ENCODE data around the gene KIAA0513. TPM values are rescaled to one million over a fixed set of nuclear protein-coding genes. Genes with fewer than 3 reads are reported as not detected.
"Not testable (repeated sequence)": the region's sequence is repeated elsewhere in the genome, so short reads cannot be mapped to it uniquely, and the experiment has no call there.

Gene KIAA0513
- total RNA-seq, 2 experiments from 2014 or later = 7.1 TPM

DNA sequence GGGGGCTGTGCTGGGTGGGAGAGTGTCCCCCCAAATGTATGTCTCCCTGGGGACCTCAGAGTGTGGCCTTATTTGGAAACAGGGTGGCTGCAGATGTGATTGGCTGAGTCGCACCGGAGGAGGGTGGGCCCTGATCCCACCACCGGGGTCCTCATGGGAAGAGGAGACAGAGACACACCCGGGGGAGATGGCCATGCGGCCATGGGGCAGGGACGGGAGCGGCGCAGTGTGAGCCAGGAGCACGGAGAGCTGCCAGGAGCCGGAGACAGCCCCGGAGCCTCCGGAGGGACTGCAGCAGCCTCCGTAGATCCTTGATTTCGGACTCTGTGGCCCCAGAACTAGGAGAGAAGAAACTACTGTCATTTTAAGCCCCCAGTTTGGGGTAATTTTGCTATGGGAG is 86.3 kb downstream of the KIAA0513 start:
- POLR2A ChIA-PET = no interaction called here
- CTCF ChIA-PET = interaction anchor here (1.8 to 2.8 kb wide), 5 partner anchors 9 to 140 kb away, joined by 6 to 31 read pairs (median 9); no protein-coding TSS in a partner anchor

DNA sequence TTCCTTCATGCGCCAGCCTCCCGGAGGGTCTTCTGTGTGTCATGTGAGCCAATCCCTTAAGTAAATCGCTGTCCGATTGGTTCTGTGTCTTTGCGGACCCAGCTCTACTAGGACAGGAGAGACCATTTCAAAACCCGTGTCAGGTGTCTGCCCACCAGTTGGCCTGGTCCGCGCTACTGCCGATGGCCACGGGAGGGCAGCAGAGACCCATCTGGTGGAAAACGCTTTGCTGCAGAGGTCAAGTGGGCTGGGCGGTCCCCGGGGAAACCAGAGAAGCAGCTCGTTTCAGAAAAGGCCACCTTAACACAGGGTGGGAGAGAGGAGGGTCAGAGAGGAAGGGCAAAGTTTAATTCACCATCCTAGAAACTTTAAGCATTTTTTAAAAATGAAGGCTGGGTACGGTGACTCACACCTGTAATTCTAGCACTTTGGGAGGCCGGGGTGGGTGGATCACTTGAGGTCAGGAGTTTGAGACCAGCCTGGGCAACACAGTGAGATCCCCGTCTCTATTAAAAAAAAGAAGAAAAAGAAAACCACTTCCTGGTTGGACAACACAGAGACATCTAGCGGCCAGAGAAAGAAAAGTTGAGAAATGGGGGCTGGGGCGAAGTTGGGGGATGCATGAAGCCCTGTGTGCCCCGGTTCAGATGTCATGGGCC is 87.4 kb downstream of the KIAA0513 start:
- ChIA-PET POLR2A (no interaction called here), CTCF (interaction anchor here (0.5 to 2.8 kb wide), 18 partner anchors 8 to 376 kb away, joined by 3 to 31 read pairs (median 4); no protein-coding TSS in a partner anchor)

DNA sequence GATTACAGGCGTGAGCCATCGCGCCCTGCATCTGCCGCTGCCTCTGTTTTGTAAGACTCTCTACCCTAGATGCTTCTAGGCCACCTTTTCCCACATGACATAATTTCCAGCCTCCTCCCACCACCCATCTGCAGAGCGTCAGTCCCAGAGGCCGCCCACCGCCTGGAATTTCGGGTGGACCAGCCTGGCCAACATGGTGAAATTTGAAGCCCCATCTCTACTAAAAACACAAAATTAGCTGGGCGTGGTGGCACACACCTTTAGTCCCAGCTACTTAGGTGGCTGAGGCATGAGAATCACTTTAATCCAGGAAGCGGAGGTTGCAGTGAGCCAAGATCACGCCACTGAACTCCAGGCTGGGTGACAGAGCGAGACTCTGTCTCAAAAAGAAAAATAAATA is 89.8 kb downstream of the KIAA0513 start:
- ChIA-PET POLR2A (no interaction called here), CTCF (no interaction called here)

DNA sequence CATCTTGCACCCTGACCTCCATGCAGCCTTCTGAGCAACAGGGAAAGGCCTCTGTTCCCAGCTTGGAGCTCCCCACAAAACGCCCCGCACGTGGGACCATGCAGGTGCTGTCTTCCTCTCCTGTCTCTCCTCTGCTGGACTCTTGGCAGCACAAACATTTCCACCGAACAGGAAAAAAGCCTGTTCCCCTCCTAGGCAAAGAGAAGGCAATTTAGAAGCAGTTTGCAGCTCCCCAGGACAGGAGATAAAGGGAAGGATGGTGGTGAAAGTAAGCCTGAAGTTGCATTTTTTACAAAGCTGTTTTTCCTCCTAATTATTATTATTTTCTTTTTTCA is 92.4 kb downstream of the KIAA0513 start:
- POLR2A ChIA-PET = no interaction called here
- CTCF ChIA-PET = no interaction called here

DNA sequence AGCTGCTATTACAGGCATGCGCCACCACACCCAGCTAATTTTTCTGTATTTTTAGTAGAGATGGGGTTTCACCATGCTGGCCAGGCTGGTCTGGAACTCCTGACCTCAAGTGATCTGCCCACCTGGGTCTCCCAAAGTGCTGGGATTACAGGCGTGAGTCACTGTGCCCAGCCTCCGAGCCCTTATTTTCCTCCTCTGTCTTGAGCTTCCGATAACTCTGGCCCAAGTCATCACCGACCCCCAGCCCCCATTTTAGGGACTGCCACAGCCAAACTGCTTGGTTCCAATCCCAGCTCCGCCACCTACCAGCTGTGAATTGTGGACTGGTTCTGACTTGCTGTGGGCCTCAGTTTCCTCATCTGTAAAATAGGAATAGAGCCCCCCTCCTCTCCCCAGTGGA is 95.8 kb downstream of the KIAA0513 start:
- CTCF ChIA-PET = interaction anchor here (0.6 to 1.6 kb wide), 5 partner anchors 9 to 658 kb away, joined by 3 to 6 read pairs (median 3); no protein-coding TSS in a partner anchor
- POLR2A ChIA-PET = not testable (repeated sequence)

DNA sequence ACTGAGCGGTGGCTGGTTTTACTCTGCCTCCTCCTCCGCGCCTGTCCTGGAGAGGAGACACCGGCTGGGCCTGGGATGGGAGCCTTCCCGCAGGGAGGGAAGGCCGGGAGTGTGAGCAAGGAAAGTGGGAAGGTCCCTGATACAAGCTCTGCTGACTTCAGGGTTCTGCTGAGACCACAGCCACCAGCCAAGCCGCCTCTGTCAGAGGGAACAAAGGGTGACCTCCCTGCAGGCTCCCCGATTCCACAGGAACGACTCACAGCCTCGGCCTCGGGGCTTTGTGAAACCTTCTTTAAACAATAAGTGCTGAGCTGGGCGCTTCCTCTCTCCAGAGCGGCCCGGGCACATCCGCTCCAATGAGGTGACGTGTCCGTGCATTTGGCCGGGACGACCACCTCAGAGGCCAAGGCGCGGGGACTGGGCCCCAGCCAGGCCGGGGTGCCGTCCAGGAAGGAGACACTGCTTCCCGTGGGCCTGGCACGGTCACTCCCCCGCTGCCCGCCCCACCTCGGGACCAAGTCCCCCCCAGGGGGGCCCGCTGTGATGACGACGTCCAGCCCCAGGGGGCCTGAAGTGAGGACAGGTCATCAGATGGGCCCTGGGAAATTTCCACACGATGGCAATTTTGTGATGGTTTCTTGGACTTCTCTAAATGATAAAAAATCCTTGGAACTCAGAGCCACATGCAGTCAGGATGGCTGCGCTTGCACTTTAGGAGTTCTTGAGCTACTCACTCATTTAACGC is 96.5 kb downstream of the KIAA0513 start:
- ChIA-PET POLR2A (no interaction called here), CTCF (interaction anchor here (0.6 to 1.6 kb wide), 3 partner anchors 10 to 452 kb away, joined by 3 to 6 read pairs (median 3); no protein-coding TSS in a partner anchor)

DNA sequence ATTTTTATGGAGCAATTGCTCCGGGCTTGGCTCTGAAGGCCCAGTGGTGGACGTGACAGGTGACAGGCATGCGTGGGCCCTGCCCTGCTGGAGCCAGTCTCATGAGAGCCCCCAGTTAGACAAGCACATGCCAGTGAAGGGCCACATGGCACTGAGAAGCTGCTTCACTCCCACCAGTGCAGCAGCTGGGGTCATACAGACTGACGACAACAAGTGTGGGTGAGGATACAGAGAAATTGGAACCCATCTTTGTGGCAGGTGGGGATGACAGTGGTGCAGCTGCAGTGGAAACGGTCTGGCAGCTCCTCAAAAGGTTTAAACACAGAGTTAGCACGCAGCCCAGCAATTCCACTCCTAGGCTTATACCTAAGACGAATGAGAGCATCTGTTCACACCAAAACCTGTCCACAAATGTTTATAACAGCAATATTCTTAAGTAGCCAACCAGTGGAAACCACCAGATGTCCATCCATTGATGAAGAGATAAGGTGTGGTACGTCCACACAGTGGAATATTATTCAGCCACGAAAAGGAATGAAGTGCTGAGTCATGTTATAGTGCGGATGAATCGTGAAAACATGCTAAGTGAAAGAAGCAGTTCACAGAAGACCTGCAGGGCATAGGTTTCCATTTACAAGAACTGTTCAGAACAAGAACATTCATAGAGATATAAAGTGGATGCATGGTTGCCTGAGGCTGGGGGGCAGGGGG is 97.2 kb downstream of the KIAA0513 start:
- POLR2A ChIA-PET = no interaction called here
- CTCF ChIA-PET = no interaction called here

DNA sequence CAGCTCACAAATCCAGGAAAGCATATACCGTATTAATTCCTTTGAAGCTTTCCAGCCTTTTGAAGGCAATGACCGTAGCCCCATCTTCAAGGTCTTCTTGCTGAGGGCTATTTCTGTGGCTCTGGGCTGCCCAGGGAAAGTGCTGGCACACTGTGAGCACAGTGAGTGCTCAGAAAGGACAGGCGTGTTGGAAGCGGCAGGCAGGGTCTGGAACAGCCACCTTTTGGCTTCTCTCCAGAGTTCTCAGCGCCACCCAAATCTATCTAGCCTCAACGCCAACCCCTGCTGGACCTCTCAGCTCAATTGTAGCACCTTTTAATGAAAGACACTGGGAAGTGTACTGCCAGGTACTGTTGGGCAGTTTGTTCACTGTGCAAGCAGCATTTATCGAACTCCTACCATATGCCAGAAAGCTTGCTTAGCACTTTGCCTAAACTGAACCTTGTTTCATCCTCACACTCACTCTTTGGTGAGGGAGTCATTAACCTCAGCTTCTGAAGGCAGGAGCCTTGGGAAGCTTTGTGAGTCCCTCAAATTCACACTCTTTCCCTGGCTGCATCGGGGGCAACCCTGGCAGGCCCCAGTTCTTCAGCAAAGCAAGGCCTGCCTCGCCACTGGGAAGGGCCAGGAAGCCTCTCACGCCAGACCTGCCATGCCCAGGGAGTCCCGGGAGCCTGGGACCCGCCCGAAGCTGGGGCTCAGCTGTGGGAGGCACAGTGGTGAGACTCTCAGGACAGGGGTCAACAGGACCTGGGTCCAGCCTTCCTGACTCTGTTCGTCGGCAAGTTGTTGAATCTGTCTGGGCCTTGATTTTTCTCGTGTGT is 98.2 kb downstream of the KIAA0513 start:
- ChIA-PET POLR2A (no interaction called here), CTCF (interaction anchor here (1.9 kb wide), 1 partner anchor 11 kb away, joined by 9 read pairs; no protein-coding TSS in a partner anchor)

DNA sequence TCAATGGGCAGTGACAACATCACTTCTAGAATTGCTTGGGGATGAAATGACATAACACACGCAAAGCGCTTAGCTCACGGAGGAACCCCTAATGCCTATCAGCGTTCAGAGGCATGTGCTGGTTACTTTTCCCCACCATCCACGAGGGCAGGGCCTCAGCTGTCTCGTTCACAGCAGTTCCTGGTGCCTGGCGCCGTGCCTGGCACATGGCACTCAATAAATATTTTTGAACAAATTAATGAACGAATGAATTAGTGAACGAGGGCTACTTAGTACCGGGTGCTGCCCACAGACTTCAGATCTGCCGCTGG is 98.8 kb downstream of the KIAA0513 start:
- CTCF ChIA-PET = interaction anchor here (1.9 kb wide), 1 partner anchor 12 kb away, joined by 9 read pairs; no protein-coding TSS in a partner anchor
- POLR2A ChIA-PET = no interaction called here

DNA sequence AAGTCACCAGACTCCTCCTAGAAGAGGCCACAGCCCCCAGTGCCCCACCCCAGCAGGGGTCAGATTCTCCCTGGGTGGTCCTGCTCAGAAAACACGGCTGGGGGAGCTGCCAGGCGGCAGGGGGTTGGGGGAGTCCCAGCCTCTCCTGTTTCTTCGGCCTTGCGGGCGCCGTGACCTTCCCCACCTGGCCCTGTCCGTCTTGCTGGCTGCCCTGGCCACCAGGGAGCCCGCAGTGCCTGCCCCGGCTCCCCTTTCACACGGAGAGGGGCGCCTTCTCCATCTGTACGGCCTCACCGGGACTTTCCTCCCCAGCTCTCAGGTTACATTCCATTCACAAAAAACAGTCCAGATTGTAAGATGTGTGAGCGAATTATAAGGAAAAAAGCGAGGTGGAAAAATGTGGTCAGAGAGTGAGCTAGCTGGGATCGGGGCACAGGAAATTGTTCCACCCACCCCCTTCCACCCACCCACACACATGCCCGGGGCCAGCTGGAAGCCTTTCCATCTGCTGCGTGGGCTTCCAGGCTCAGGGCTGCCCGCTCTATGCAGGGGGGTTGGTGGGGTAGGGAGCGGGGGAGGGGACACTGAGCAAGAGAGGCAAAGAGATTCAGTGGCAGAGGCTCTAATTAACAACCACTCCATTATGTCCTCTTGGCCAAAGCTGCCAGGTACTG is 99.2 kb downstream of the KIAA0513 start:
- CTCF ChIA-PET = interaction anchor here (0.6 to 1.9 kb wide), 2 partner anchors 12 to 22 kb away, joined by 3 to 9 read pairs; no protein-coding TSS in a partner anchor
- POLR2A ChIA-PET = no interaction called here

DNA sequence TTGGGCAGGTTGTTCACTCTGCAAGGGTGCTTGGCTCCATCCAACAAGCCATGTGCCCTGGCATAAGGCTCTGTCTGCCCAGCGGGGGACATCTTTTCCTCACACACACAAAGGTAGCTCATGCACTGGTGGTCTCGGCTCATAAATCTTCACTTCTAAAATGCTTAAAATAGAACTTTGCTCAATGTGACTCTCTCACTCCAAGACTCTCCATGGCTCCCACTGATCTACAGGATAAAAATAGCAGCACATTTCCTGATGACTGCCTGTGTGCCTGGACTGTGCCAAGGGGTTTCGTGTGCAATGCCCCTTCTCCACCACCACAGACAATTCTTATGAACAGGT is 99.8 kb downstream of the KIAA0513 start:
- ChIA-PET POLR2A (no interaction called here), CTCF (interaction anchor here (0.6 to 1.9 kb wide), 2 partner anchors 13 to 22 kb away, joined by 3 to 9 read pairs; no protein-coding TSS in a partner anchor)

DNA sequence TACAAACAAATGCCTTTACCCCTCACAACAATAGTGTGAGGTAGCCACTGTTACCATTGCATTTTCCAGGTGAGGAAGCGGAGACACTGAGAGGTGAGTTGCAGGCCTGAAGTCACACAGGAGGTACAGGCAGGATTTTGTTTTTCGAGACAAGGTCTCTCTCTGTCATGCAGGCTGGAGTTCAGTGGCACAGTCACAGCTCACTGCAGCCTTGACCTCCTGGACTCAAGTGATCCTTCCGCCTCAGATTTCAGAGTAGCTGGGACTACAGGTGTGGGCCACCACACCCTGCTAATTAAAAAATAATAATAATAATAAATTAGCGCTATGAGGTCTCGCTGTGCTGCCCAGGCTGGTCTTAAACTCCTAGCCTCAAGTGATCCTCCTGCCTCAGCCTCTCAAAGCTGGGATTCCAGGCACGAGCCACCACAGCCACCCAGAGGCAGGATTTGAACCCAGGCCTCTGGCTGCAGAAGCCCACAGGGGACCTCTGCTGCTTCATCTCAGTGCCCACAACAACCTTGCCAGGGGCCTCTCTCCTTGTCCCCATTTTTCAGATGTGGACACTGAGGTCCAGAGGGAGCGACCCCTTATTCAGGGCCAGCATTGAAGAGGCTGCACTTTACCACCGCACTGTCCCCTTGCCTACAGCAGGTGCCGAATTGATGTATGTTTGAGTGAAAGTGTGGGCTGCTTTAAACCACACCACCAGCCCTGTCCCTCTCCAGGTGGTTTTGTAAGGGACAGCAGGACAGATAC is 100.7 kb downstream of the KIAA0513 start:
- CTCF ChIA-PET = no interaction called here
- POLR2A ChIA-PET = no interaction called here

DNA sequence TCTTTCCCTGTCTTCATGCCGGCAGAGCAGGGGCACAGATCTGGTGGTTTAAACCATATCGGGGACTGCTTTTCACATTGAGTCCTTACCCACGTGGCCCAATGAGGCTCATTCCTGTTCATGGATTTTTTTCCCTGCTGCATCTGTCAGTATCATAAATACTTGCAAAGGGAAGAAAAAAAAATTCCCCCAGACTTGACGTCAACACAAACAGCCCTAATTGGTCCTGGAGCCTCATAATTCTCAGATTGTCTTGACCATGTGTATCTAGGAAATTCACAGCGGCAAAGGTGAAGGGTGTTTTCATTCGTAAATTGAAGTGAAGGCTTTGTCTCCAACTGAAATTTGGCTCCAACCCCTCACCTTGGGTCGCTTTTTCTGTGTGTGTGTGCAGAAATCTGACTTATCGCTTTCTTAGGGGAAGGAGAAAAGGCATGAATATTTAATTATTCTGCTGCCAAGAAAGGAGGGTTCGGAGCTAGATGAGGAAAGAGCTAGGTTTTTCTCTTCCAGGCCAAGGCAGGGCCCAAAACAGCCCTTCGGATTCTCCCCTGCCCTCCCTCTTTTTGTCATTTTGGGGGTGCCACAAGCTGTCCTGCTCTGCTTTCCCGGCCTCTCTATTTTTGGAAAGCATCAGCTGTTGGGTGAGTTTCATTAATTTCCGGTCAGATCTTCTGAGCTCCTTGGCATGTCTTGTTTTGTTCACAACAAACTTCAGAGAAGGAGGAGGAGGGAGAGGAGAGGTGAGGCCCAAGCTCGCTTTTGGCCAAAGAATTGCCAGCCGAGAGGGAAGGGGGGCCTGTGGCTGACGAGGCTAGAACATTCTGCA is 102.5 kb downstream of the KIAA0513 start:
- POLR2A ChIA-PET = no interaction called here
- CTCF ChIA-PET = interaction anchor here (0.9 kb wide), 1 partner anchor 15 kb away, joined by 3 read pairs; no protein-coding TSS in a partner anchor

DNA sequence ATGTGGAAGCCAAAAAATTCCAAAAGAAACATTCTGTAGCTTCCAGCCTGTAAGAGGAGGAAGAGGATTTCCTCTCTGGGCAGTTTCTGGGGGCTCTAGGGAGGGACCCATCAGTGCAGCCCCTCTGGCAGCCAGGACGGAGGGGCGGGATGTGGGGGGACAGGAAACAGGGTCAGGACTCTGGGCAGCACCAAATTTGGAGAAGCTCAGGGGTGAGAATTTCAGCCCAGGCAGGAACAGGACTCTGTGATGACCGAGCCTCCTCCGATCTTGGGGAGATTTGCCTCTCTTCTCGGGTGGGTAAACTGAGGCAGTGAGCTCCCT is 103.1 kb downstream of the KIAA0513 start:
- ChIA-PET POLR2A (no interaction called here), CTCF (interaction anchor here (0.9 kb wide), 1 partner anchor 16 kb away, joined by 3 read pairs; no protein-coding TSS in a partner anchor)

DNA sequence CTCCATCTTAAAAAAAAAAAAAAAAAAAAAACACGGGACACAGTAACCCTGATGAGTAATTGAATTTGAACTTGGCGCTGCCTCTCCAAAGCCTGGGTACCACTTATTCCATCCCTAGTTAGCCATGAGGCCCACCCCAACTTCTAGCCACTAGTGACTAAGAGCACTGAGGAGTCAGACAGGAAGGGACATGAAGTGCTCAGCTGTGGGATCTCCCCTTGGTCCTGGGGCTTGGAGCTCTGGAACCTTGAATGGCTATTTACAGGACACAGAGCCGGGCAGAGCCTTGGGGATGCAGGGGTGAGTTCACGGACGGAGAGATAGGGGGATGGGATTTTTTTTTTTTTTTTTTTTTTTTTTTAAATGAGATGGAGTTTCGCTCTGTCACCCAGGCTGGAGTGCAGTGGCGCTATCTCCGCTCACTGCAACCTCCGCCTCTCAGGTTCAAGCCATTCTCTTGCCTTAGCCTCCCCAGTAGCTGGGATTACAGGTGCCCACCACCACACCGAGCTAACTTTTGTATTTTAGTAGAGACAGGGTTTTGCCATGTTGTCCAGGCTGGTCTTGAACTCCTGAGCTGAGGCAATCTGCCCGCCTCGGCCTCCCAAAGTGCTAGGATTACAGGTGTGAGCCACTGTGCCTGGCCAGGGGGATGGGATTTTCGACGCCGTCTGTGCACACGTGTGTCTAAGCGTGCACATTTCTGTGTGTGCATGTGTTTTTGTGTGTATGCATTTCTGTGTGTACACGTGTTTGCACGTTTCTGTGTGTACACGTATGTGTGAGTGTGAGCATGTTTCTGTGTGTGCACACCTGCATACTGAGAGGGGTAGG is 105.1 kb downstream of the KIAA0513 start:
- CTCF ChIA-PET = interaction anchor here (0.7 kb wide), 1 partner anchor 51 kb away, joined by 5 read pairs; no protein-coding TSS in a partner anchor
- POLR2A ChIA-PET = no interaction called here

DNA sequence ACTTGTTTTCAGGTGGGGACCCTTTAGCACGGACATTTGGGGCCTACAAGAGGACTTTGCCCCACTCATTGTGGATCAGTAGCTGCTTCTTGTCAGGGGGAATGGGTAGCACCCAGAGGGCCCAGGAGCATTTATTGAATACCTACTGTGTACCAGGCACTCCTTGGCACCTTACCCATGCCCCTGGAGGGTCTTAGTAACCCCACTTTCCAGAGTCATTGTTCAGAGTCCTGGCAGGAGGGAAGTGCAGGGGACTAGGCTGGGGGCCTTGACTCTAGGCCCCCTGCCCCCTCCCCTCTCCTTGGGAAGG is 105.7 kb downstream of the KIAA0513 start:
- POLR2A ChIA-PET = no interaction called here
- CTCF ChIA-PET = no interaction called here

DNA sequence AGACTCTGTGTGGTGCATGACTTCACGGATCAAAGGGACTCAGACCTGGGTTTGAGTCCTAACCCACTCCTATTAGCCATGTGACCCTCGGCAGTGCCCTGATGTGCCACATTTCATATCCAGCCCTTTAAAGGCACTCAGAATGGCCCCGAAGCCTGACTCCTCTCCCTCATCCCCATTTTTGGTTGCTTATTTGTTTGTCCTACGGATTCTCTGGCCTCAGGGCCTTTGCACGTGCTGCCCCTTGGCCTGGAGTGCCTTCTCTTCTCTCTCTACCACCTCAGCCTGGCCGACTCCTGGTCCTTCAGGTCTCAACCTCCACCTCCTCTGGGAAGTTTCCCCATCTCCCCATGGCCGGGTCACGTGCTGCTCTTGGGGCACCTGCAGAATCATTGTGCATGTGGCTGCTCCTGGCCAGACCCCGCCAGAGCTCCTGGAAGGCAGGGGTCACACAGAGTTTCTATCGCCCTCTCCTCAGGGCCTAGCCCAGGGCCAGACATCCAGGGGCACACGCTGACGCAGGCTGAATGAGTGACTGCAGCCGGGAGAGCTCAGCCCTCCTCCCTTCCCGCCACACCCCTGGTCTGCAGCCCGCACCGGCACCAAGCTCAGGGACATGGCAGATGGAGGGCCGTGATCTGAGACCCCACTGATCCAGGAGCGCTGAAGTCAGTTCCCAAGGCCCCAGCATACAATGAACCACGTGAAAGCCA is 106.6 kb downstream of the KIAA0513 start:
- ChIA-PET CTCF (no interaction called here), POLR2A (no interaction called here)

All from activated CD8-positive, alpha-beta memory T cell treated with anti-CD3 and anti-CD28 coated beads for 36 hours (primary cell).